H1 (cell line): ENCODE results near the gene EME2.

Experiments used
- CHD2 ChIP-seq: IDR thresholded peaks from 2 replicates; pipeline ENCODE4 v1.6.1; 2012; ENCODE audit warnings: low read length, improper control_type of control experiment
- POLR2A ChIP-seq, 2 experiments: IDR thresholded peaks; 1 replicate in 1 of 2; 2 replicates in 1 of 2; pipeline ENCODE4 v1.6.1; 2011; ENCODE audit warnings: low read depth in 2 of 2, low read length in 2 of 2, mild to moderate bottlenecking in 2 of 2; ENCODE audit errors: control extremely low read depth in 1 of 2
- TEAD4 ChIP-seq: IDR thresholded peaks from 2 replicates; pipeline ENCODE4 v1.6.1; 2012; ENCODE audit warnings: low read depth, low read length, inconsistent platforms, mixed read lengths
- TF ChIP-seq, protein P1 (sequence below), 3 experiments: IDR thresholded peaks; 1 replicate in 2 of 3; 2 replicates in 1 of 3; pipeline versions ENCODE4 v1.5.1 to v1.6.1; 2011; ENCODE audit warnings: low read length in 3 of 3, mild to moderate bottlenecking in 3 of 3, inconsistent platforms in 2 of 3, low read depth in 1 of 3, moderate library complexity in 1 of 3; ENCODE audit not compliant: insufficient read depth in 1 of 3; ENCODE audit errors: control extremely low read depth in 1 of 3

GRCh38 chr16:1821861-1822611, 49.4 kb downstream of the EME2 start:
- TF ChIP-seq TEAD4 (no peak), POLR2A (IDR thresholded peaks at IDR 0.05; ENCODE audit: control extremely low read depth in 1 of 2, low read depth in 2 of 2, low read length in 2 of 2) (no peak), CHD2 (no peak)
- TF ChIP-seq, protein P1, sequence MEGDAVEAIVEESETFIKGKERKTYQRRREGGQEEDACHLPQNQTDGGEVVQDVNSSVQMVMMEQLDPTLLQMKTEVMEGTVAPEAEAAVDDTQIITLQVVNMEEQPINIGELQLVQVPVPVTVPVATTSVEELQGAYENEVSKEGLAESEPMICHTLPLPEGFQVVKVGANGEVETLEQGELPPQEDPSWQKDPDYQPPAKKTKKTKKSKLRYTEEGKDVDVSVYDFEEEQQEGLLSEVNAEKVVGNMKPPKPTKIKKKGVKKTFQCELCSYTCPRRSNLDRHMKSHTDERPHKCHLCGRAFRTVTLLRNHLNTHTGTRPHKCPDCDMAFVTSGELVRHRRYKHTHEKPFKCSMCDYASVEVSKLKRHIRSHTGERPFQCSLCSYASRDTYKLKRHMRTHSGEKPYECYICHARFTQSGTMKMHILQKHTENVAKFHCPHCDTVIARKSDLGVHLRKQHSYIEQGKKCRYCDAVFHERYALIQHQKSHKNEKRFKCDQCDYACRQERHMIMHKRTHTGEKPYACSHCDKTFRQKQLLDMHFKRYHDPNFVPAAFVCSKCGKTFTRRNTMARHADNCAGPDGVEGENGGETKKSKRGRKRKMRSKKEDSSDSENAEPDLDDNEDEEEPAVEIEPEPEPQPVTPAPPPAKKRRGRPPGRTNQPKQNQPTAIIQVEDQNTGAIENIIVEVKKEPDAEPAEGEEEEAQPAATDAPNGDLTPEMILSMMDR (IDR thresholded peaks at IDR 0.05; ENCODE audit: control extremely low read depth in 1 of 3, insufficient read depth in 1 of 3, low read depth in 1 of 3, low read length in 3 of 3) = no peak
